Renal cortex interstitium (tissue), 3 donors: ENCODE measurements around the gene SEBOX. TPM values are rescaled to one million over a fixed set of nuclear protein-coding genes. Genes with fewer than 3 reads are reported as not detected.

ENCODE experiments used
- polyA plus RNA-seq, 3 donors: library from polyadenylated mRNA; unstranded; fragments of 120-200 nt; gene quantifications; one replicate each; pipeline ENCODE4 v1.2.1, GENCODE V29; 2013; ENCODE audit not compliant: insufficient read length in 3 of 3

Gene SEBOX
- polyA plus RNA-seq, 3 donors = not detected

Other genes starting within 250 kb of the SEBOX start
- 10 to 100 TPM; 50.0 to 63.4 (median 50.0) TPM for gene TMEM97, start 46.0 kb downstream of the SEBOX start, polyA plus RNA-seq
- 10 to 100 TPM; 52.8 to 60.9 (median 58.2) TPM for gene IFT20, start 29.7 kb downstream of the SEBOX start, polyA plus RNA-seq
- 10 to 100 TPM; 42.2 to 44.6 (median 42.3) TPM for gene TNFAIP1, start 29.4 kb downstream of the SEBOX start, polyA plus RNA-seq
- gene POLDIP2, start 7.7 kb downstream of the SEBOX start, polyA plus RNA-seq = 10 to 100 TPM; 87.4 to 92.1 (median 88.0) TPM
- 10 to 100 TPM; 15.4 to 26.1 (median 19.4) TPM for gene VTN, start 5.1 kb upstream of the SEBOX start, polyA plus RNA-seq
- gene SARM1, start 6.5 kb upstream of the SEBOX start, polyA plus RNA-seq = 10 to 100 TPM; 10.5 to 15.9 (median 15.4) TPM
- gene SLC46A1, start 41.0 kb upstream of the SEBOX start, polyA plus RNA-seq = 10 to 100 TPM; 12.5 to 15.1 (median 13.5) TPM
- 10 to 100 TPM; 12.2 to 16.7 (median 13.3) TPM for gene SLC13A2, start 108.4 kb upstream of the SEBOX start, polyA plus RNA-seq
- under 1 TPM; 0.49 to 0.92 (median 0.68) TPM for gene FOXN1, start 141.1 kb upstream of the SEBOX start, polyA plus RNA-seq
- 10 to 100 TPM; 53.8 to 63.2 (median 59.6) TPM for gene UNC119, start 187.4 kb upstream of the SEBOX start, polyA plus RNA-seq
- 10 to 100 TPM; 94.7 to 98.0 (median 94.9) TPM for gene PIGS, start 206.3 kb upstream of the SEBOX start, polyA plus RNA-seq
- gene ALDOC, start 211.7 kb upstream of the SEBOX start, polyA plus RNA-seq = 10 to 100 TPM; 26.5 to 28.3 (median 27.3) TPM
- 10 to 100 TPM; 54.1 to 70.3 (median 68.1) TPM for gene SPAG5, start 233.8 kb upstream of the SEBOX start, polyA plus RNA-seq
- 10 to 100 TPM; 12.2 to 31.0 (median 14.7) TPM for gene RSKR, start 249.0 kb upstream of the SEBOX start, polyA plus RNA-seq